Measurements from ENCODE around the gene APOBEC4.

- TF ChIP-seq, protein P1, sequence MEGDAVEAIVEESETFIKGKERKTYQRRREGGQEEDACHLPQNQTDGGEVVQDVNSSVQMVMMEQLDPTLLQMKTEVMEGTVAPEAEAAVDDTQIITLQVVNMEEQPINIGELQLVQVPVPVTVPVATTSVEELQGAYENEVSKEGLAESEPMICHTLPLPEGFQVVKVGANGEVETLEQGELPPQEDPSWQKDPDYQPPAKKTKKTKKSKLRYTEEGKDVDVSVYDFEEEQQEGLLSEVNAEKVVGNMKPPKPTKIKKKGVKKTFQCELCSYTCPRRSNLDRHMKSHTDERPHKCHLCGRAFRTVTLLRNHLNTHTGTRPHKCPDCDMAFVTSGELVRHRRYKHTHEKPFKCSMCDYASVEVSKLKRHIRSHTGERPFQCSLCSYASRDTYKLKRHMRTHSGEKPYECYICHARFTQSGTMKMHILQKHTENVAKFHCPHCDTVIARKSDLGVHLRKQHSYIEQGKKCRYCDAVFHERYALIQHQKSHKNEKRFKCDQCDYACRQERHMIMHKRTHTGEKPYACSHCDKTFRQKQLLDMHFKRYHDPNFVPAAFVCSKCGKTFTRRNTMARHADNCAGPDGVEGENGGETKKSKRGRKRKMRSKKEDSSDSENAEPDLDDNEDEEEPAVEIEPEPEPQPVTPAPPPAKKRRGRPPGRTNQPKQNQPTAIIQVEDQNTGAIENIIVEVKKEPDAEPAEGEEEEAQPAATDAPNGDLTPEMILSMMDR (IDR thresholded peaks at IDR 0.05) = no peak
- TF ChIP-seq ZFX (IDR thresholded peaks at IDR 0.05; ENCODE audit: borderline replicate concordance) = no peak
Observed at GRCh38 chr1:183656355-183656754, 3.2 kb upstream of the APOBEC4 start.
